Measurements from ENCODE around the gene TIAM1.

DNA sequence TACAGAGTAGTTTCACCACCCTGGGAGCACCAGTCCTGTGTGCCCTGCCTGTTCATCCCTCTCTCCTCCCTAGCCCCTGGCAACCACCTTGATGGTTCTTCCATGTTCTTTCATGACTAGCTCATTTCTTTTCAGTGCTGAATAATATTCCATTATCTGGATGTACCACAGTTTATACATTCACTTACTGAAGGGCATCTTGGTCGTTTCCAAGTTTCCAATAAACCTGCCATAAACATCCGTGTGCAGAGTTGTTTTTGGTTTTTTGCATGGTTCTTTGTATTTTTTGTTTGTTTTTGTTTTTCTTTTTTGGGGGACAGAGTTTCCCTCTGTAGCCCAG lies 13.9 kb downstream of the TIAM1 start:
- no peak for TF ChIP-seq CTCF (conservative IDR thresholded peaks at IDR 0.05)
- no peak for TF ChIP-seq EZH2 (IDR thresholded peaks at IDR 0.05; ENCODE audit: low read depth)

Measured in PC-9 (cell line).